Stimulated activated CD4-positive, alpha-beta T cell treated with anti-CD3 and anti-CD28 coated beads, Interleukin-4, amount 100 ng/mL, for 1 hour (primary cell): ENCODE results near the gene ZMIZ1.
"Not testable (repeated sequence)": the region's sequence is repeated elsewhere in the genome, so short reads cannot be mapped to it uniquely, and the experiment has no call there.

Experiments
- DNase-seq: peaks from one replicate; pipeline ENCODE4 v3.0.0-alpha.2; 2020

Gene ZMIZ1

GRCh38 chr10:79332610-79333315, 264.0 kb downstream of the ZMIZ1 start:
- not testable (repeated sequence) for DNase-seq

GRCh38 chr10:79333513-79333912, 264.7 kb downstream of the ZMIZ1 start:
- DNase-seq: no peak

- no peak for DNase-seq
These were observed 265.8 kb downstream of the ZMIZ1 start for GRCh38 chr10:79334573-79334972.

GRCh38 chr10:79335094-79335469, 266.3 kb downstream of the ZMIZ1 start:
- no peak for DNase-seq

- no peak for DNase-seq
These were observed 266.9 kb downstream of the ZMIZ1 start for GRCh38 chr10:79335470-79336235.

GRCh38 chr10:79336276-79336675, 267.5 kb downstream of the ZMIZ1 start:
- no peak for DNase-seq

GRCh38 chr10:79336739-79337138, 268.0 kb downstream of the ZMIZ1 start:
- DNase-seq: no peak

GRCh38 chr10:79337783-79338469, 269.2 kb downstream of the ZMIZ1 start:
- not testable (repeated sequence) for DNase-seq

- no peak for DNase-seq
These were observed 270.5 kb downstream of the ZMIZ1 start for GRCh38 chr10:79339266-79339665.

GRCh38 chr10:79340646-79341244, 272.0 kb downstream of the ZMIZ1 start:
- DNase-seq: no peak

- no peak for DNase-seq
These were observed 273.6 kb downstream of the ZMIZ1 start for GRCh38 chr10:79342295-79342761.

- DNase-seq: no peak
These were observed 274.2 kb downstream of the ZMIZ1 start for GRCh38 chr10:79342811-79343561.

- no peak for DNase-seq
These were observed 275.9 kb downstream of the ZMIZ1 start for GRCh38 chr10:79344502-79345195.

- DNase-seq: no peak
These were observed 276.7 kb downstream of the ZMIZ1 start for GRCh38 chr10:79345241-79346011.

GRCh38 chr10:79346012-79346340, 277.2 kb downstream of the ZMIZ1 start:
- DNase-seq: no peak

- DNase-seq: no peak
These were observed 277.8 kb downstream of the ZMIZ1 start for GRCh38 chr10:79346388-79347225.

- peak; percentile 95 for DNase-seq
These were observed 278.6 kb downstream of the ZMIZ1 start, which contains the start of gene PPIF for GRCh38 chr10:79347226-79347893. PPIF (plus strand) TSS chr10:79347469; CDS start chr10:79347549, 80 bp downstream.

GRCh38 chr10:79347894-79348639, 279.3 kb downstream of the ZMIZ1 start:
- peak; percentile 80 for DNase-seq

GRCh38 chr10:79348640-79348988, 279.8 kb downstream of the ZMIZ1 start:
- no peak for DNase-seq
